ENCODE measurements around the gene TMPRSS3. TPM values are rescaled to one million over a fixed set of nuclear protein-coding genes. Genes with fewer than 3 reads are reported as not detected.

The TMPRSS3 gene
- total and polyA plus RNA-seq, 2 of the 13 experiments (the other 11 are each of a cell fraction or from before 2014, with no cell fraction given), result 2.8 to 16.9 TPM

GRCh38 chr21:42370894-42371654 is 24.8 kb downstream of the TMPRSS3 start:
- no peaks in the 10 kb centered on the region for H3K36me3 ChIP-seq (replicated peaks in 1 of 2; ENCODE audit: control insufficient read depth in 1 of 2, insufficient read depth in 2 of 2, low read length in 2 of 2)
- ATAC-seq (no peak), DNase-seq (ENCODE audit: low spot score) (no peak), FAIRE-seq (no peak)
- no peak for TF ChIP-seq ZNF766 (CRISPR knock-in tag; IDR thresholded peaks at IDR 0.05; ENCODE audit: borderline replicate concordance)
- no peak for TF ChIP-seq SMAD9 (CRISPR knock-in tag; IDR thresholded peaks at IDR 0.05)
- no peak for TF ChIP-seq ZNF83 (CRISPR knock-in tag; IDR thresholded peaks at IDR 0.05; ENCODE audit: borderline replicate concordance)
- in situ Hi-C loops (cut with HindIII; ENCODE audit: extremely low pct_ligation_motif_present, low pct_unique_long_range_greater_than_20kb) (no loop called here), intact Hi-C loops (cut with micrococcal nuclease; ENCODE audit: unreplicated experiment) (no loop called here)
- H3K79me2 ChIP-seq (ENCODE audit: insufficient read depth, low read length), result no peaks in the 10 kb centered on the region
- H3K4me2 ChIP-seq (ENCODE audit: low read depth, low read length), result no peak overlapping the region
- no peak overlapping the region for H3K4me3 ChIP-seq (replicated peaks in 1 of 3; ENCODE audit: insufficient read depth in 1 of 3, low read depth in 2 of 3, low read length in 3 of 3)
- WGBS (ENCODE audit: low lambda C conversion rate), result 69% methylated on average over 18 of the region's 18 CpGs
- no peaks in the 10 kb centered on the region for H3K9me3 ChIP-seq (ENCODE audit: low read length)
- peaks cover under 1 to 1% of the 10 kb centered on the region in 2 experiments; a peak in 1 of 5 replicates for H3K27me3 ChIP-seq (ENCODE audit: control insufficient read depth in 1 of 2, insufficient read depth in 2 of 2, low read length in 2 of 2)
- no peak overlapping the region for H3K9ac ChIP-seq (ENCODE audit: insufficient read depth, low read depth, low read length)
- H3K4me1 ChIP-seq (ENCODE audit: insufficient read depth, low read length), result peaks cover 17% of the 10 kb centered on the region
- CTCF ChIA-PET (ENCODE audit: low intra/inter-chr PET ratio, low total read pairs), result no interaction called here
- POLR2A ChIA-PET, result no interaction called here
- no TSS peak for BruUV-seq (replicated peaks)
- H4K20me1 ChIP-seq (ENCODE audit: insufficient read depth, low read length), result no peaks in the 10 kb centered on the region
- H2AFZ ChIP-seq (ENCODE audit: low read length), result no peak overlapping the region
- H3K27ac ChIP-seq (ENCODE audit: extremely low read length, insufficient read depth, low read length), result no peak overlapping the region

GRCh38 chr21:42369821-42370220 is 26.0 kb downstream of the TMPRSS3 start:
- WGBS (ENCODE audit: low lambda C conversion rate), result 96% methylated on average over 4 of the region's 16 CpGs
- Histone ChIP-seq H3K4me1 (ENCODE audit: insufficient read depth, low read length) (peaks cover 30% of the 10 kb centered on the region), H4K20me1 (ENCODE audit: insufficient read depth, low read length) (no peaks in the 10 kb centered on the region), H3K36me3 (replicated peaks in 1 of 2; ENCODE audit: control insufficient read depth in 1 of 2, insufficient read depth in 2 of 2, low read length in 2 of 2) (no peaks in the 10 kb centered on the region), H3K4me3 (replicated peaks in 1 of 3; ENCODE audit: insufficient read depth in 1 of 3, low read depth in 2 of 3, low read length in 3 of 3) (no peak overlapping the region), H3K27me3 (ENCODE audit: control insufficient read depth in 1 of 2, insufficient read depth in 2 of 2, low read length in 2 of 2) (peaks cover 1 to 9% of the 10 kb centered on the region in 2 experiments; a peak in 2 of 5 replicates), H2AFZ (ENCODE audit: low read length) (no peak overlapping the region), H3K9me3 (ENCODE audit: low read length) (no peaks in the 10 kb centered on the region), H3K79me2 (ENCODE audit: insufficient read depth, low read length) (no peaks in the 10 kb centered on the region), H3K9ac (ENCODE audit: insufficient read depth, low read depth, low read length) (no peak overlapping the region), H3K27ac (ENCODE audit: extremely low read length, insufficient read depth, low read length) (no peak overlapping the region), H3K4me2 (ENCODE audit: low read depth, low read length) (no peak overlapping the region)
- BruUV-seq (replicated peaks), result no TSS peak
- DNase-seq (ENCODE audit: low spot score), result no peak
- intact Hi-C loops (cut with micrococcal nuclease; ENCODE audit: unreplicated experiment) (no loop called here), in situ Hi-C loops (cut with HindIII; ENCODE audit: extremely low pct_ligation_motif_present, low pct_unique_long_range_greater_than_20kb) (no loop called here)
- no peak for ATAC-seq
- POLR2A ChIA-PET, result no interaction called here
- FAIRE-seq, result no peak
- CTCF ChIA-PET (ENCODE audit: low intra/inter-chr PET ratio, low total read pairs), result no interaction called here
- TF ChIP-seq ZNF124 (CRISPR knock-in tag; IDR thresholded peaks at IDR 0.05) (no peak), PRDM10 (CRISPR knock-in tag; IDR thresholded peaks at IDR 0.05; ENCODE audit: low read depth) (no peak), ZNF136 (CRISPR knock-in tag; IDR thresholded peaks at IDR 0.05; ENCODE audit: low read depth) (no peak), ZBTB37 (CRISPR knock-in tag; IDR thresholded peaks at IDR 0.05) (no peak), ZNF512 (CRISPR knock-in tag; IDR thresholded peaks at IDR 0.05) (no peak), ZBTB43 (CRISPR knock-in tag; conservative IDR thresholded peaks at IDR 0.05) (no peak)

Measured in HepG2 (cell line).